ENCODE measurements around the gene CELF2. TPM values are rescaled to one million over a fixed set of nuclear protein-coding genes. Genes with fewer than 3 reads are reported as not detected.

CELF2 gene
- total and polyA plus RNA-seq, 2 experiments from 2014 or later: 14.4 to 26.5 TPM

DNA sequence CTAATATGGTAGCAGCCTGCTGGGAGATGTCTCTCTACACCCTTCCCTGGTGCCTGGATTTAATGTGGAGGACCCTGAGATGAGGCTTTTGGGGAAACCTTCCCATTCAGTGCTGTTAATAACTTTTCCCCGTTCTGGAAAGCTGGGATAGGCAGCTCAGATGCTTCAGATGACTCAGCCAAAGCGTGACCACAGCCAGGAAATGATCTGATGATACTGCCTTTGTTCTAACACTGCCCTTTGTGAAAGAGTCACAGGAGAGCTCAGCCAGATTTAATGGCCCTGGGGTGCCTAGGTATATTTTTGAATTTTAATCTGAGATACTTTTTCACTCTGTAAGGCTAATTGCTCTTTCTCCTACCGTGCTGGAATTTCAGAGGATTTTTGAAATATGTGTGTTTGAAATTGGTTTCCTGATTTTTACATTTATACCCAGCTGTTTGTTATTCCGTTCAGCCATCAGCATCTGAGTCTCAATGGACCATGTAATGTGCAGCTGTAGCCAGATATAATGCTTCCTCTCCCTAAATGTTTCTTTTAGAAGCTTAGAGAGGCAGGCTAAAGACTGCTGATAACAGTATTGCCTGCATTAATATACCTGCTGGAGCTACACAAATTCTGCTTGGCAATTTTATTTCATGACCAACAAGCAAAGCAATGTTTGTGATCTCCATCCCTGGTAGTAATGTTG, 17.8 kb downstream of the CELF2 start:
- Histone ChIP-seq H3K9me3 (ENCODE audit: low read depth) (no peaks in the 10 kb centered on the region), H3K36me3 (ENCODE audit: low read depth) (no peaks in the 10 kb centered on the region), H3K9ac (peak overlapping the region; percentile 30; the same call in 1 of the 2 replicates), H3K4me2 (ENCODE audit: unreplicated experiment) (no peak overlapping the region), H3K4me3 (no peak overlapping the region), H3K27ac (peak overlapping the region; percentile 14), H2AFZ (no peak overlapping the region), H3K27me3 (replicated peaks; ENCODE audit: insufficient read depth) (no peaks in the 10 kb centered on the region), H3F3A (ENCODE audit: insufficient read depth) (peaks cover 7% of the 10 kb centered on the region; the same call in 1 of the 2 replicates), H3K9me2 (ENCODE audit: insufficient read depth) (no peaks in the 10 kb centered on the region), H4K20me1 (ENCODE audit: insufficient read depth) (no peaks in the 10 kb centered on the region), H3K79me2 (ENCODE audit: insufficient read depth) (no peaks in the 10 kb centered on the region), H3K4me1 (ENCODE audit: insufficient read depth) (peaks cover 19% of the 10 kb centered on the region)
- peak; percentile 90 for DNase-seq
- in situ Hi-C loops (cut with MboI): loop anchor here (25.0 kb wide), 1 partner anchor 1698 kb away; no protein-coding TSS in a partner anchor
- 5 to 9% methylated on average over 4 of the region's 4 CpGs for WGBS, 2 experiments (ENCODE audit: low coverage in 1 of 2, low lambda C conversion rate in 2 of 2, missing lambda C conversion rate in 2 of 2)
- no peak for TF ChIP-seq EZH2phosphoT487 (IDR thresholded peaks at IDR 0.05; ENCODE audit: insufficient read depth, low read depth)
- no peak for TF ChIP-seq EZH2 (IDR thresholded peaks at IDR 0.05; ENCODE audit: insufficient read depth, poor library complexity, severe bottlenecking)

- WGBS, 2 experiments (ENCODE audit: low coverage in 1 of 2, low lambda C conversion rate in 2 of 2, missing lambda C conversion rate in 2 of 2): 51 to 61% methylated on average over 5 of the region's 5 CpGs
- no peaks in the 10 kb centered on the region for H3K79me2 ChIP-seq (ENCODE audit: insufficient read depth)
- no peaks in the 10 kb centered on the region for H4K20me1 ChIP-seq (ENCODE audit: insufficient read depth)
- H3K9ac ChIP-seq: no peak overlapping the region
- TF ChIP-seq EZH2phosphoT487 (IDR thresholded peaks at IDR 0.05; ENCODE audit: insufficient read depth, low read depth) (no peak), EZH2 (IDR thresholded peaks at IDR 0.05; ENCODE audit: insufficient read depth, poor library complexity, severe bottlenecking) (no peak)
- peak; percentile 68 for DNase-seq
- H3F3A ChIP-seq (ENCODE audit: insufficient read depth): peaks cover 7% of the 10 kb centered on the region; the same call in 1 of the 2 replicates
- in situ Hi-C loops (cut with MboI): loop anchor here (25.0 kb wide), 1 partner anchor 1699 kb away; no protein-coding TSS in a partner anchor
- peaks cover 19% of the 10 kb centered on the region for H3K4me1 ChIP-seq (ENCODE audit: insufficient read depth)
- no peak overlapping the region for H3K27ac ChIP-seq
- H3K9me2 ChIP-seq (ENCODE audit: insufficient read depth): no peaks in the 10 kb centered on the region
- no peak overlapping the region for H2AFZ ChIP-seq
- no peaks in the 10 kb centered on the region for H3K9me3 ChIP-seq (ENCODE audit: low read depth)
- no peak overlapping the region for H3K4me2 ChIP-seq (ENCODE audit: unreplicated experiment)
- H3K27me3 ChIP-seq (replicated peaks; ENCODE audit: insufficient read depth): no peaks in the 10 kb centered on the region
- no peaks in the 10 kb centered on the region for H3K36me3 ChIP-seq (ENCODE audit: low read depth)
- no peak overlapping the region for H3K4me3 ChIP-seq
These were observed 18.8 kb downstream of the CELF2 start for GRCh38 chr10:11036424-11037011.

DNA sequence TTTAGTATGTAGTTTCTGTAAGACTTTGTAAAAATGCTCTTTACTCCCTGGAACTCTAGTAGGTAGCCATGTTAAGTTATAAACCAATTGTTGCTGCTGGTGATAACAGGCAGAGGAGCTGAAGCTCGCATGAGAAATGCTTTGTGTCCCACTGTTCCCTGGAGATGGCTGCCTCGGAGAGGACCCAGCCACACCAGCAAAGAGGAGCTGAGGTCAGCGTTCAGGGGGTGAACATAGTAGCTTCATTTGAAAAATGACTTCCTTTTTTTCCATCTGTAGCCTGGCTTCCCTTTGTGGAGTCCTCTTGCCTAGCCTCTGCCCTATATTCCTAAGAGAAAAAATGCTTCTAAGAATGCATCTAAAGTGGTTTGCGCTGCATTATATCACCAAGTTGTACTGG, 20.3 kb downstream of the CELF2 start:
- H3K9me3 ChIP-seq (ENCODE audit: low read depth): no peaks in the 10 kb centered on the region
- DNase-seq: no peak
- no peak overlapping the region for H2AFZ ChIP-seq
- H3K9ac ChIP-seq: no peak overlapping the region
- in situ Hi-C loops (cut with MboI): loop anchor here (25.0 kb wide), 1 partner anchor 1701 kb away; no protein-coding TSS in a partner anchor
- 75 to 80% methylated on average over 4 of the region's 4 CpGs for WGBS, 2 experiments (ENCODE audit: low coverage in 1 of 2, low lambda C conversion rate in 2 of 2, missing lambda C conversion rate in 2 of 2)
- peaks cover 23% of the 10 kb centered on the region for H3K4me1 ChIP-seq (ENCODE audit: insufficient read depth)
- H3F3A ChIP-seq (ENCODE audit: insufficient read depth): peaks cover 7% of the 10 kb centered on the region; the same call in 1 of the 2 replicates
- H4K20me1 ChIP-seq (ENCODE audit: insufficient read depth): no peaks in the 10 kb centered on the region
- no peaks in the 10 kb centered on the region for H3K79me2 ChIP-seq (ENCODE audit: insufficient read depth)
- no peak overlapping the region for H3K4me3 ChIP-seq
- no peaks in the 10 kb centered on the region for H3K9me2 ChIP-seq (ENCODE audit: insufficient read depth)
- no peak for TF ChIP-seq EZH2 (IDR thresholded peaks at IDR 0.05; ENCODE audit: insufficient read depth, poor library complexity, severe bottlenecking)
- TF ChIP-seq EZH2phosphoT487 (IDR thresholded peaks at IDR 0.05; ENCODE audit: insufficient read depth, low read depth): no peak
- H3K27me3 ChIP-seq (replicated peaks; ENCODE audit: insufficient read depth): no peaks in the 10 kb centered on the region
- no peak overlapping the region for H3K4me2 ChIP-seq (ENCODE audit: unreplicated experiment)
- no peaks in the 10 kb centered on the region for H3K36me3 ChIP-seq (ENCODE audit: low read depth)
- H3K27ac ChIP-seq: no peak overlapping the region

- H3K4me1 ChIP-seq (ENCODE audit: insufficient read depth): peaks cover 17% of the 10 kb centered on the region
- H3K9ac ChIP-seq: no peak overlapping the region
- H3K79me2 ChIP-seq (ENCODE audit: insufficient read depth): no peaks in the 10 kb centered on the region
- H3K4me2 ChIP-seq (ENCODE audit: unreplicated experiment): no peak overlapping the region
- no peaks in the 10 kb centered on the region for H4K20me1 ChIP-seq (ENCODE audit: insufficient read depth)
- TF ChIP-seq EZH2phosphoT487 (IDR thresholded peaks at IDR 0.05; ENCODE audit: insufficient read depth, low read depth) (no peak), EZH2 (IDR thresholded peaks at IDR 0.05; ENCODE audit: insufficient read depth, poor library complexity, severe bottlenecking) (no peak)
- H3K27ac ChIP-seq: no peak overlapping the region
- H3F3A ChIP-seq (ENCODE audit: insufficient read depth): no peaks in the 10 kb centered on the region
- peak; percentile 33 for DNase-seq
- H3K4me3 ChIP-seq: no peak overlapping the region
- no peaks in the 10 kb centered on the region for H3K36me3 ChIP-seq (ENCODE audit: low read depth)
- in situ Hi-C loops (cut with MboI): loop anchor here (25.0 kb wide), 1 partner anchor 1705 kb away; no protein-coding TSS in a partner anchor
- no peaks in the 10 kb centered on the region for H3K27me3 ChIP-seq (replicated peaks; ENCODE audit: insufficient read depth)
- H3K9me3 ChIP-seq (ENCODE audit: low read depth): no peaks in the 10 kb centered on the region
- H3K9me2 ChIP-seq (ENCODE audit: insufficient read depth): no peaks in the 10 kb centered on the region
- no peak overlapping the region for H2AFZ ChIP-seq
- WGBS, 2 experiments (ENCODE audit: low coverage in 1 of 2, low lambda C conversion rate in 2 of 2, missing lambda C conversion rate in 2 of 2): 77 to 80% methylated on average over 4 of the region's 4 CpGs
These were observed 24.7 kb downstream of the CELF2 start for GRCh38 chr10:11042357-11042756.

Measured in GM23248 (cell line).